BJ (cell line): ENCODE measurements around the gene PRKCH. TPM values are rescaled to one million over a fixed set of nuclear protein-coding genes. Genes with fewer than 3 reads are reported as not detected.

Source experiments
- CTCF ChIA-PET: fragments of 350-600 bp; formaldehyde crosslinking; extraction: SDS; loops from one replicate; lab custom pipeline; 2021; ENCODE audit warnings: antibody characterized with exemption, inconsistent platforms; lab: Yijun Ruan, JAX
- POLR2A ChIA-PET: fragments of 300-600 bp; sonication (Branson Sonifier 250); formaldehyde crosslinking; extraction: SDS; loops from one replicate; lab custom pipeline; 2021; ENCODE audit warnings: antibody characterized with exemption; lab: Charles Lee
- DNase-seq: peaks from one replicate; pipeline ENCODE4 v3.0.0-alpha.2; 2011; ENCODE audit warnings: low read depth
- H3K27me3 ChIP-seq: 2 replicates; pipeline ENCODE4 v1.6.0; 2011; ENCODE audit warnings: low read length; ENCODE audit not compliant: control insufficient read depth, insufficient read depth
- H3K36me3 ChIP-seq: 2 replicates; pipeline ENCODE4 v1.5.1; 2011; ENCODE audit warnings: low read length; ENCODE audit not compliant: control insufficient read depth, insufficient read depth
- H3K4me3 ChIP-seq: 2 replicates; pipeline ENCODE4 v1.5.1; 2011; ENCODE audit warnings: low read depth, mild to moderate bottlenecking, control low read depth, low read length
- CTCF ChIP-seq: IDR thresholded peaks from 2 replicates; pipeline ENCODE4 v1.5.1; 2011; ENCODE audit warnings: low read depth, mild to moderate bottlenecking, control low read depth, inconsistent platforms, low read length, moderate library complexity; ENCODE audit not compliant: insufficient read depth
- polyA plus RNA-seq: library from polyadenylated mRNA; depleted of rRNA; stranded (reverse); fragments of >200 nt; gene quantifications from 2 replicates; pipeline ENCODE4 v1.2.3, GENCODE V29; 2011

PRKCH gene
- polyA plus RNA-seq, 1 experiment = 2.0 TPM

- no peak for TF ChIP-seq CTCF
- no peak for DNase-seq
- H3K27me3 ChIP-seq = no peaks in the 10 kb centered on the region
- H3K4me3 ChIP-seq = no peak overlapping the region
- H3K36me3 ChIP-seq = no peaks in the 10 kb centered on the region
- POLR2A ChIA-PET = no interaction called here
- CTCF ChIA-PET = no interaction called here
Measured at GRCh38 chr14:61394542-61394941, 73.2 kb downstream of the PRKCH start.

- TF ChIP-seq CTCF = no peak
- no peak for DNase-seq
- Histone ChIP-seq H3K36me3 (no peaks in the 10 kb centered on the region), H3K27me3 (no peaks in the 10 kb centered on the region), H3K4me3 (no peak overlapping the region)
- CTCF ChIA-PET = interaction anchor here (1.1 kb wide), 1 partner anchor 25 kb away, joined by 3 read pairs; no protein-coding TSS in a partner anchor
- POLR2A ChIA-PET = no interaction called here
Measured at GRCh38 chr14:61395115-61395725, 73.8 kb downstream of the PRKCH start.

GRCh38 chr14:61396279-61396678 is 74.9 kb downstream of the PRKCH start:
- TF ChIP-seq CTCF = no peak
- DNase-seq = no peak
- CTCF ChIA-PET = no interaction called here
- POLR2A ChIA-PET = no interaction called here
- H3K4me3 ChIP-seq = no peak overlapping the region
- H3K36me3 ChIP-seq = no peaks in the 10 kb centered on the region
- H3K27me3 ChIP-seq = no peaks in the 10 kb centered on the region

GRCh38 chr14:61396694-61397093 is 75.3 kb downstream of the PRKCH start:
- Histone ChIP-seq H3K27me3 (no peaks in the 10 kb centered on the region), H3K4me3 (no peak overlapping the region), H3K36me3 (no peaks in the 10 kb centered on the region)
- ChIA-PET CTCF (no interaction called here), POLR2A (no interaction called here)
- no peak for DNase-seq
- TF ChIP-seq CTCF = no peak

GRCh38 chr14:61397615-61398014 is 76.2 kb downstream of the PRKCH start:
- POLR2A ChIA-PET = no interaction called here
- H3K4me3 ChIP-seq = no peak overlapping the region
- CTCF ChIA-PET = no interaction called here
- no peaks in the 10 kb centered on the region for H3K36me3 ChIP-seq
- DNase-seq = no peak
- H3K27me3 ChIP-seq = no peaks in the 10 kb centered on the region
- no peak for TF ChIP-seq CTCF
